Tibial nerve (tissue), 3 donors: Measurements from ENCODE around the gene EYA4.

Experiments used
- POLR2A ChIP-seq, 2 donors: fragments of 450-650 bp; IDR thresholded peaks; one replicate each; pipeline ENCODE4 v1.6.1; 2017; ENCODE audit warnings: antibody characterized with exemption in 2 of 2, mild to moderate bottlenecking in 2 of 2, moderate library complexity in 2 of 2
- TF ChIP-seq, protein P1 (sequence below), 5 experiments: fragments of 200-600 bp in 3 of 5; fragments of 450-650 bp in 2 of 5; sonication (generic) in 3 of 5; IDR thresholded peaks; one replicate each; pipeline ENCODE4 v1.5.1; 2016 to 2019; ENCODE audit warnings: antibody characterized with exemption in 5 of 5, mild to moderate bottlenecking in 3 of 5, moderate library complexity in 2 of 5

DNA sequence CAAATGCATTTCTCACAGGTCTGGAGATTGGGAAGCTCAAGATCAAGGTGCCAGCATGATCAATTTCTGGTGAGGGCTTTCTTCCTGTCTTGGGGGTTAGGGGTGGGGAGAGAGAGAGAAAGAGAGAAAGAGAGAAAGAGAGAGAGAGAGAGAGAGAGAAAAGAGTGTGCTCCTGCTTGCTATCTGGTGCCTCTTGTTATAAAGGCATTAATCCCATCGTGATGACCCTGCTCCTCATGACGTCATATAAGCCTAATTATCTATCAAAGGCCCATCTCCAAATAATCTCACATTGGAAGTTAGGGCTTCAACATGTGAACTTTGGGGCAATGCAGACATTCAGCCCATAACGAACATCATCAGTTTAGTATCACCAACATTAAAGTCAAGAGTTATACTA, 114.8 kb downstream of the EYA4 start:
- TF ChIP-seq, protein P1, sequence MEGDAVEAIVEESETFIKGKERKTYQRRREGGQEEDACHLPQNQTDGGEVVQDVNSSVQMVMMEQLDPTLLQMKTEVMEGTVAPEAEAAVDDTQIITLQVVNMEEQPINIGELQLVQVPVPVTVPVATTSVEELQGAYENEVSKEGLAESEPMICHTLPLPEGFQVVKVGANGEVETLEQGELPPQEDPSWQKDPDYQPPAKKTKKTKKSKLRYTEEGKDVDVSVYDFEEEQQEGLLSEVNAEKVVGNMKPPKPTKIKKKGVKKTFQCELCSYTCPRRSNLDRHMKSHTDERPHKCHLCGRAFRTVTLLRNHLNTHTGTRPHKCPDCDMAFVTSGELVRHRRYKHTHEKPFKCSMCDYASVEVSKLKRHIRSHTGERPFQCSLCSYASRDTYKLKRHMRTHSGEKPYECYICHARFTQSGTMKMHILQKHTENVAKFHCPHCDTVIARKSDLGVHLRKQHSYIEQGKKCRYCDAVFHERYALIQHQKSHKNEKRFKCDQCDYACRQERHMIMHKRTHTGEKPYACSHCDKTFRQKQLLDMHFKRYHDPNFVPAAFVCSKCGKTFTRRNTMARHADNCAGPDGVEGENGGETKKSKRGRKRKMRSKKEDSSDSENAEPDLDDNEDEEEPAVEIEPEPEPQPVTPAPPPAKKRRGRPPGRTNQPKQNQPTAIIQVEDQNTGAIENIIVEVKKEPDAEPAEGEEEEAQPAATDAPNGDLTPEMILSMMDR (IDR thresholded peaks at IDR 0.05), result no peak
- no peak for TF ChIP-seq POLR2A (IDR thresholded peaks at IDR 0.05)
